K562 (cell line): ENCODE measurements around the gene SFXN2. TPM values are rescaled to one million over a fixed set of nuclear protein-coding genes. Genes with fewer than 3 reads are reported as not detected.

Experiments used
- BMI1 ChIP-seq: fragments of 150-350 bp; IDR thresholded peaks from 2 replicates; pipeline ENCODE4 v1.6.1; 2014; ENCODE audit warnings: low read length
- FIP1L1 ChIP-seq: fragments of 200-400 bp; formaldehyde crosslinking; IDR thresholded peaks from 2 replicates; pipeline ENCODE4 v1.6.1; 2018; ENCODE audit warnings: mild to moderate bottlenecking, low read depth, low read length; ENCODE audit not compliant: poor library complexity, severe bottlenecking
- FOXA3 ChIP-seq, 2 experiments: fragments of 450-650 bp in 1 of 2; sonication (generic) in 1 of 2; formaldehyde crosslinking; IDR thresholded peaks in 1 of 2; conservative IDR thresholded peaks in 1 of 2; 2 replicates each; pipeline versions ENCODE4 v1.4.0 to v1.8.0; 2020 to 2022; ENCODE audit warnings: mild to moderate bottlenecking in 2 of 2, missing genetic modification reagents in 1 of 2
- JUNB ChIP-seq: fragments of 450-650 bp; formaldehyde crosslinking; conservative IDR thresholded peaks from 2 replicates; pipeline ENCODE4 v1.4.0; 2020; ENCODE audit warnings: mild to moderate bottlenecking
- KDM2B ChIP-seq: fragments of 250-450 bp; sonication (Bioruptor Pico); IDR thresholded peaks from 2 replicates; pipeline ENCODE4 v1.8.0; 2021; ENCODE audit warnings: mild to moderate bottlenecking, moderate library complexity
- KDM5B ChIP-seq: fragments of 200-600 bp; sonication (generic); IDR thresholded peaks from 2 replicates; pipeline ENCODE4 v1.6.1; 2012; ENCODE audit warnings: low read depth, mild to moderate bottlenecking, moderate library complexity, low read length, control low read depth, inconsistent platforms; ENCODE audit not compliant: insufficient replicate concordance
- MED1 ChIP-seq: sonication (generic); formaldehyde crosslinking; IDR thresholded peaks from 2 replicates; pipeline ENCODE4 v1.8.1; 2023; ENCODE audit warnings: missing genetic modification reagents, borderline replicate concordance
- POLR3G ChIP-seq: IDR thresholded peaks from 2 replicates; pipeline ENCODE4 v1.6.1; 2011; ENCODE audit not compliant: insufficient read length, insufficient replicate concordance; ENCODE audit errors: extremely low read depth
- RFX1 ChIP-seq: fragments of 450-650 bp; IDR thresholded peaks from 2 replicates; pipeline ENCODE4 v1.6.1; 2016; ENCODE audit warnings: mild to moderate bottlenecking, moderate library complexity
- SMAD1 ChIP-seq: fragments of 150-350 bp; IDR thresholded peaks from 2 replicates; pipeline ENCODE4 v1.6.1; 2014; ENCODE audit warnings: low read length, low read depth; ENCODE audit not compliant: partially characterized antibody
- SMAD2 ChIP-seq: fragments of 150-350 bp; IDR thresholded peaks from 2 replicates; pipeline ENCODE4 v1.6.1; 2014; ENCODE audit warnings: low read depth, mild to moderate bottlenecking, low read length
- SMARCC2 ChIP-seq: fragments of 450-650 bp; IDR thresholded peaks from 2 replicates; pipeline ENCODE4 v1.6.1; 2017; ENCODE audit warnings: antibody characterized with exemption, moderate library complexity, mild to moderate bottlenecking, low read depth
- SREBF2 ChIP-seq: sonication (generic); formaldehyde crosslinking; IDR thresholded peaks from 2 replicates; pipeline ENCODE4 v1.4.0; 2020; ENCODE audit warnings: mild to moderate bottlenecking, missing genetic modification reagents
- TEAD2 ChIP-seq: fragments of 450-650 bp; IDR thresholded peaks from 2 replicates; pipeline ENCODE4 v1.6.1; 2016; ENCODE audit warnings: missing genetic modification characterization, control low read depth, missing compliant biosample characterization
- ZNF311 ChIP-seq: fragments of 250-450 bp; sonication (Bioruptor Pico); IDR thresholded peaks from 2 replicates; pipeline ENCODE4 v1.4.0; 2020; ENCODE audit warnings: mild to moderate bottlenecking, moderate library complexity
- ZNF584 ChIP-seq: fragments of 200-800 bp; sonication (Bioruptor generic); IDR thresholded peaks from 2 replicates; pipeline ENCODE4 v1.6.1; 2016; ENCODE audit warnings: low read depth, mild to moderate bottlenecking, missing genetic modification characterization, missing compliant biosample characterization
- polyA plus RNA-seq, 8 experiments: library from polyadenylated mRNA; depleted of rRNA in 4 of 8; stranded (reverse) in 5 of 8; unstranded in 3 of 8; fragments of >200 nt; fragmentation: Nextera tagmentation in 2 of 8; fragmentation: Illumina TruSeq in 1 of 8; extraction: Ambion mirVana in 2 of 8; extraction: Trizol in 1 of 8; gene quantifications; 2 replicates each; pipeline versions ENCODE4 v1.2.1 to v1.2.3, GENCODE V29; 2011 to 2014; ENCODE audit warnings: inconsistent platforms in 1 of 8, missing spikeins in 1 of 8
- total RNA-seq, 7 experiments: library from RNA; depleted of rRNA in 6 of 7; stranded (reverse); fragments of >200 nt in 6 of 7; fragmentation: Illumina TruSeq in 2 of 7; extraction: Trizol in 2 of 7; gene quantifications; 2 replicates each; pipeline versions ENCODE4 v1.2.1 to v1.2.3, GENCODE V29; 2011 to 2021; ENCODE audit warnings: low replicate concordance in 1 of 7
- TF ChIP-seq, protein P1 (sequence below): fragments of 450-650 bp; IDR thresholded peaks from 2 replicates; pipeline ENCODE4 v1.6.1; 2016; ENCODE audit warnings: missing biosample characterization, missing genetic modification characterization
- TF ChIP-seq, protein P2 (sequence below): fragments of 450-650 bp; IDR thresholded peaks from 2 replicates; pipeline ENCODE4 v1.6.1; 2014; ENCODE audit warnings: low read depth, mild to moderate bottlenecking, moderate library complexity, borderline replicate concordance
- TF ChIP-seq, protein P3 (sequence below), 2 experiments: fragments of 450-650 bp in 1 of 2; sonication (generic) in 1 of 2; formaldehyde crosslinking; conservative IDR thresholded peaks; 2 replicates each; pipeline versions ENCODE4 v1.4.0 to v1.8.1; 2020 to 2022; ENCODE audit warnings: mild to moderate bottlenecking in 1 of 2, missing genetic modification reagents in 1 of 2
- TF ChIP-seq, protein P4 (sequence below): fragments of 450-650 bp; formaldehyde crosslinking; conservative IDR thresholded peaks from 2 replicates; pipeline ENCODE4 v1.4.0; 2022; ENCODE audit warnings: mild to moderate bottlenecking, missing genetic modification characterization
- TF ChIP-seq, protein P5 (sequence below): fragments of 250-450 bp; sonication (Bioruptor Pico); IDR thresholded peaks from 2 replicates; pipeline ENCODE4 v1.5.0; 2020; ENCODE audit warnings: mild to moderate bottlenecking

The SFXN2 gene
- total and polyA plus RNA-seq, 9 of the 15 experiments (the other 6 are each of a cell fraction or from before 2014, with no cell fraction given), result 7.3 to 23.8 (median 15.7) TPM

DNA sequence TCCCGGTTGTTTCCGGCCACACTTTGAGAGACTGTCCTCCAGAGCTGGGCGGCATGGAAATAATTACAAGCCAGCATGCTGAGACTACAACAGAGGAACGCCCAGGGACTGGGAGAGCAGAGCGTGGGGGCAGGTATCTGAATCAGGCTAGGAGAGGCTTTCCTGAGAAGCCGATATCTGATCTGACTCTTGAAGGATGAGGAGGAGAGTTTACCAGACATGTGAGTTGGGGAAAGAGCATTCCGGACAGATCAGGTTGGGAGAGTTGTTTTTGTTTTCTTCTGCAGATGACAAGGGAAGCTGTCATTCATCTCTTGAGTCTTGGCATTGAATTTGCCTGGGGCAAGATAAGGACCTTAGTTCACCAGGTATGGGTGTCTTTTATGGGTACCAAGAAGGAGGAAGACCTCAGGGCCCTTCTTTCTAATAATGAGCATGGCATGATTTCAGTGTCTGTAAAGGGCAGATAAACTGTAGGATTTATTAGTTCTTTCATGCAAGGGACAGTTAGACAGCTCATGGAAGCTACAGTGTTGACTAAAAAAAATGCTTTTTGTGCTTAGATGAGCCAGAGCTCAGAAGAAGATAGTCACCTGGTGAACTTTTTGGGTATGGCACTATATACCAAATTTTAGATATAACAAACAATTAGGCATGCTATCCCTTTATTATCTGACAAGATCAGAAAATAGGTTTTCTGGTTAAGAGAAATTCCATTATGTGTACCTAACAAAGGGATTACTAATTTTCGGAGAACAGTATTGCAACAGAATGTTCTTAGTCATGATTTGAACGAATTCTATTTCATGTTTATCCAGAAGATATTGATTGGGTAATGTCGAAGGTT is 65.5 kb downstream of the SFXN2 start (continued):
- TF ChIP-seq FOXA3 (CRISPR knock-in tag; conservative IDR thresholded peaks at IDR 0.05 in 1 of 2, IDR thresholded peaks at IDR 0.05 in 1 of 2) (no peak), BMI1 (no peak), ZNF584 (no peak), KDM5B (no peak), FIP1L1 (no peak), SMARCC2 (no peak), KDM2B (CRISPR knock-in tag) (no peak), SMAD2 (no peak), ZNF311 (CRISPR knock-in tag) (no peak), SREBF2 (CRISPR knock-in tag) (no peak), MED1 (CRISPR knock-in tag) (no peak), POLR3G (no peak), TEAD2 (tag) (no peak), SMAD1 (no peak), JUNB (CRISPR knock-in tag) (no peak), RFX1 (no peak)
- TF ChIP-seq, protein P1, sequence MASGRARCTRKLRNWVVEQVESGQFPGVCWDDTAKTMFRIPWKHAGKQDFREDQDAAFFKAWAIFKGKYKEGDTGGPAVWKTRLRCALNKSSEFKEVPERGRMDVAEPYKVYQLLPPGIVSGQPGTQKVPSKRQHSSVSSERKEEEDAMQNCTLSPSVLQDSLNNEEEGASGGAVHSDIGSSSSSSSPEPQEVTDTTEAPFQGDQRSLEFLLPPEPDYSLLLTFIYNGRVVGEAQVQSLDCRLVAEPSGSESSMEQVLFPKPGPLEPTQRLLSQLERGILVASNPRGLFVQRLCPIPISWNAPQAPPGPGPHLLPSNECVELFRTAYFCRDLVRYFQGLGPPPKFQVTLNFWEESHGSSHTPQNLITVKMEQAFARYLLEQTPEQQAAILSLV, result no peak
- TF ChIP-seq, protein P2, sequence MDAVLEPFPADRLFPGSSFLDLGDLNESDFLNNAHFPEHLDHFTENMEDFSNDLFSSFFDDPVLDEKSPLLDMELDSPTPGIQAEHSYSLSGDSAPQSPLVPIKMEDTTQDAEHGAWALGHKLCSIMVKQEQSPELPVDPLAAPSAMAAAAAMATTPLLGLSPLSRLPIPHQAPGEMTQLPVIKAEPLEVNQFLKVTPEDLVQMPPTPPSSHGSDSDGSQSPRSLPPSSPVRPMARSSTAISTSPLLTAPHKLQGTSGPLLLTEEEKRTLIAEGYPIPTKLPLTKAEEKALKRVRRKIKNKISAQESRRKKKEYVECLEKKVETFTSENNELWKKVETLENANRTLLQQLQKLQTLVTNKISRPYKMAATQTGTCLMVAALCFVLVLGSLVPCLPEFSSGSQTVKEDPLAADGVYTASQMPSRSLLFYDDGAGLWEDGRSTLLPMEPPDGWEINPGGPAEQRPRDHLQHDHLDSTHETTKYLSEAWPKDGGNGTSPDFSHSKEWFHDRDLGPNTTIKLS, result no peak
- TF ChIP-seq, protein P3, sequence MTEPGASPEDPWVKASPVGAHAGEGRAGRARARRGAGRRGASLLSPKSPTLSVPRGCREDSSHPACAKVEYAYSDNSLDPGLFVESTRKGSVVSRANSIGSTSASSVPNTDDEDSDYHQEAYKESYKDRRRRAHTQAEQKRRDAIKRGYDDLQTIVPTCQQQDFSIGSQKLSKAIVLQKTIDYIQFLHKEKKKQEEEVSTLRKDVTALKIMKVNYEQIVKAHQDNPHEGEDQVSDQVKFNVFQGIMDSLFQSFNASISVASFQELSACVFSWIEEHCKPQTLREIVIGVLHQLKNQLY (CRISPR knock-in tag; conservative IDR thresholded peaks at IDR 0.05), result no peak
- TF ChIP-seq, protein P4, sequence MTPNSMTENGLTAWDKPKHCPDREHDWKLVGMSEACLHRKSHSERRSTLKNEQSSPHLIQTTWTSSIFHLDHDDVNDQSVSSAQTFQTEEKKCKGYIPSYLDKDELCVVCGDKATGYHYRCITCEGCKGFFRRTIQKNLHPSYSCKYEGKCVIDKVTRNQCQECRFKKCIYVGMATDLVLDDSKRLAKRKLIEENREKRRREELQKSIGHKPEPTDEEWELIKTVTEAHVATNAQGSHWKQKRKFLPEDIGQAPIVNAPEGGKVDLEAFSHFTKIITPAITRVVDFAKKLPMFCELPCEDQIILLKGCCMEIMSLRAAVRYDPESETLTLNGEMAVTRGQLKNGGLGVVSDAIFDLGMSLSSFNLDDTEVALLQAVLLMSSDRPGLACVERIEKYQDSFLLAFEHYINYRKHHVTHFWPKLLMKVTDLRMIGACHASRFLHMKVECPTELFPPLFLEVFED, result no peak
- TF ChIP-seq, protein P5, sequence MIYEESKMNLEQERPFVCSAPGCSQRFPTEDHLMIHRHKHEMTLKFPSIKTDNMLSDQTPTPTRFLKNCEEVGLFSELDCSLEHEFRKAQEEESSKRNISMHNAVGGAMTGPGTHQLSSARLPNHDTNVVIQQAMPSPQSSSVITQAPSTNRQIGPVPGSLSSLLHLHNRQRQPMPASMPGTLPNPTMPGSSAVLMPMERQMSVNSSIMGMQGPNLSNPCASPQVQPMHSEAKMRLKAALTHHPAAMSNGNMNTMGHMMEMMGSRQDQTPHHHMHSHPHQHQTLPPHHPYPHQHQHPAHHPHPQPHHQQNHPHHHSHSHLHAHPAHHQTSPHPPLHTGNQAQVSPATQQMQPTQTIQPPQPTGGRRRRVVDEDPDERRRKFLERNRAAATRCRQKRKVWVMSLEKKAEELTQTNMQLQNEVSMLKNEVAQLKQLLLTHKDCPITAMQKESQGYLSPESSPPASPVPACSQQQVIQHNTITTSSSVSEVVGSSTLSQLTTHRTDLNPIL, result no peak
